HG02763 (cell line): Measurements from ENCODE around the gene SGK2.
"Not testable (repeated sequence)": the region's sequence is repeated elsewhere in the genome, so short reads cannot be mapped to it uniquely, and the experiment has no call there.

Experiments used
- ATAC-seq: cut with Tn5 transposase; IDR thresholded peaks from one replicate; pipeline ENCODE4 v1.9.1; 2021; ENCODE audit warnings: mild to moderate bottlenecking, moderate library complexity; ENCODE audit not compliant: unreplicated experiment

The SGK2 gene

GRCh38 chr20:43590392-43591303, 31.8 kb downstream of the SGK2 start, which contains the start of gene IFT52:
TSS of gene IFT52 (plus strand) at chr20:43590937. CDS start at chr20:43594699, 3,762 bp downstream.
- ATAC-seq, result peak; percentile 97

GRCh38 chr20:43601960-43602359, 43.1 kb downstream of the SGK2 start:
- ATAC-seq, result not testable (repeated sequence)

- no peak for ATAC-seq
Observed at GRCh38 chr20:43603124-43603523, 44.3 kb downstream of the SGK2 start.

GRCh38 chr20:43605715-43606114, 46.9 kb downstream of the SGK2 start:
- no peak for ATAC-seq

- ATAC-seq, result not testable (repeated sequence)
Observed at GRCh38 chr20:43607278-43607677, 48.5 kb downstream of the SGK2 start.

- ATAC-seq, result no peak
Observed at GRCh38 chr20:43631598-43631997, 72.8 kb downstream of the SGK2 start.
